ENCODE measurements around the gene MYLK2.

DNA sequence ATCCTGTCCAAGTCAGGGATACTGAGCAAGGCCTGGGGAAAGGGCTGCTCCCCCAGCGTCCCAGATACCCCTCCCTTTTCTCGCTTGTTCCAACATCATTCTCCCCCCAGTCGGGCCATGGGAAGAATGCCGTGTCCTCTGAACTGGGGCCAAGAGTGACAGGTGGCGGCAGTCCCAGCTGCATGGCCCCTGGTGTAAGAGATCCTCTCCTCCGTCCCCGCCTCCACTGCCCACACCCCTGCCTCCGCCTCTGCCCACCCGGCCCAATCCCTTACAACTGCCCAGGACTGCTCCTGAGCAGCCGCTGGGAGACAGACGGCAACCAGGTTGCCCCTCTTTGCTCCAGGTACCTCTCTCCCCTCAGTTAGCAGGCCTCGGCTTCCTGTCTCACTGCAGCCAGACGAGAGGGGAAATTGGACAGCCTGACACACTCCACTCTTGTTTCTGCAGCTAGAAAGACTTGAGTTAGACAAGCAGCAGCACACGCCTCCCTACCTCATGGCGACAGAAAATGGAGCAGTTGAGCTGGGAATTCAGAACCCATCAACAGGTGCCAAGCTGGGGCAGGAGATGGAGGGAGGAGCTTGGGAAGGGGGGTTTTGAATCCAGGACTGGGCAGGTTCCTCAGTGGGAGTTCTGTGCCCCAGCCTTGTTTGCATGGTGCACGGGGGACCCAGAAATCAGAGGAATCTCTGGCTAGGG lies at the start of gene MYLK2:
- no peak for TF ChIP-seq POLR2A (IDR thresholded peaks at IDR 0.05)
- TF ChIP-seq, protein P1, sequence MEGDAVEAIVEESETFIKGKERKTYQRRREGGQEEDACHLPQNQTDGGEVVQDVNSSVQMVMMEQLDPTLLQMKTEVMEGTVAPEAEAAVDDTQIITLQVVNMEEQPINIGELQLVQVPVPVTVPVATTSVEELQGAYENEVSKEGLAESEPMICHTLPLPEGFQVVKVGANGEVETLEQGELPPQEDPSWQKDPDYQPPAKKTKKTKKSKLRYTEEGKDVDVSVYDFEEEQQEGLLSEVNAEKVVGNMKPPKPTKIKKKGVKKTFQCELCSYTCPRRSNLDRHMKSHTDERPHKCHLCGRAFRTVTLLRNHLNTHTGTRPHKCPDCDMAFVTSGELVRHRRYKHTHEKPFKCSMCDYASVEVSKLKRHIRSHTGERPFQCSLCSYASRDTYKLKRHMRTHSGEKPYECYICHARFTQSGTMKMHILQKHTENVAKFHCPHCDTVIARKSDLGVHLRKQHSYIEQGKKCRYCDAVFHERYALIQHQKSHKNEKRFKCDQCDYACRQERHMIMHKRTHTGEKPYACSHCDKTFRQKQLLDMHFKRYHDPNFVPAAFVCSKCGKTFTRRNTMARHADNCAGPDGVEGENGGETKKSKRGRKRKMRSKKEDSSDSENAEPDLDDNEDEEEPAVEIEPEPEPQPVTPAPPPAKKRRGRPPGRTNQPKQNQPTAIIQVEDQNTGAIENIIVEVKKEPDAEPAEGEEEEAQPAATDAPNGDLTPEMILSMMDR (IDR thresholded peaks at IDR 0.05) = no peak

Data from uterus (tissue), 2 donors.